CD4-positive, alpha-beta T cell (primary cell): ENCODE data around the gene NFKBIL1. TPM values are rescaled to one million over a fixed set of nuclear protein-coding genes. Genes with fewer than 3 reads are reported as not detected.

ENCODE experiments used
- ATAC-seq: fragments of 200-7000 bp; cut with Tn5 transposase; one replicate; pipeline ENCODE4 v1.10.0; 2022; ENCODE audit warnings: mild to moderate bottlenecking; ENCODE audit not compliant: poor library complexity
- CTCF ChIA-PET: fragments of 350-600 bp; sonication (Branson Sonifier 250); formaldehyde crosslinking; loops from one replicate; lab custom pipeline; 2021; ENCODE audit warnings: antibody characterized with exemption, inconsistent platforms; lab: Charles Lee
- POLR2A ChIA-PET: fragments of 350-600 bp; sonication (Branson Sonifier 250); formaldehyde crosslinking; loops from one replicate; lab custom pipeline; 2021; ENCODE audit warnings: antibody characterized with exemption, inconsistent platforms; lab: Charles Lee
- DNase-seq, 14 experiments: peaks; one replicate each; pipeline ENCODE4 v3.0.0-alpha.2; 2013 to 2020; ENCODE audit warnings: mixed read lengths in 2 of 14
- H3K27ac ChIP-seq, 2 donors: one replicate each; pipeline versions ENCODE4 v1.5.1 to v1.7.0; 2013; ENCODE audit warnings: low read length in 2 of 2, low read depth in 1 of 2, mild to moderate bottlenecking in 1 of 2
- H3K27me3 ChIP-seq, 2 experiments: 1 replicate in 1 of 2; 2 replicates in 1 of 2; pipeline versions ENCODE4 v1.6.1 to v1.7.0; 2013; ENCODE audit warnings: low read length in 2 of 2, control low read depth in 1 of 2, mild to moderate bottlenecking in 1 of 2, moderate library complexity in 1 of 2; ENCODE audit not compliant: insufficient read depth in 2 of 2, control insufficient read depth in 1 of 2
- H3K36me3 ChIP-seq: one replicate; pipeline ENCODE4 v1.6.1; 2013; ENCODE audit warnings: low read length, control low read depth; ENCODE audit not compliant: insufficient read depth
- H3K4me1 ChIP-seq: one replicate; pipeline ENCODE4 v1.6.1; 2013; ENCODE audit warnings: low read length, control low read depth; ENCODE audit not compliant: insufficient read depth
- H3K4me3 ChIP-seq: one replicate; pipeline ENCODE4 v1.5.1; 2013; ENCODE audit warnings: mild to moderate bottlenecking, low read length, moderate library complexity
- H3K9me3 ChIP-seq, 2 experiments: 1 replicate in 1 of 2; 2 replicates in 1 of 2; pipeline versions ENCODE4 v1.6.1 to v1.7.0; 2013; ENCODE audit warnings: low read length in 2 of 2, mild to moderate bottlenecking in 2 of 2, control low read depth in 1 of 2, moderate library complexity in 1 of 2; ENCODE audit not compliant: control insufficient read depth in 1 of 2, insufficient read depth in 1 of 2
- H3K27ac Mint-ChIP-seq: one replicate; pipeline ENCODE4 v1.8.0; 2020; ENCODE audit warnings: mixed read lengths
- H3K27me3 Mint-ChIP-seq: one replicate; pipeline ENCODE4 v1.8.0; 2021; ENCODE audit warnings: mixed read lengths
- H3K36me3 Mint-ChIP-seq: one replicate; pipeline ENCODE4 v1.8.0; 2021; ENCODE audit warnings: low read depth, mixed read lengths
- H3K4me1 Mint-ChIP-seq: one replicate; pipeline ENCODE4 v1.8.0; 2021; ENCODE audit warnings: low read depth, mixed read lengths
- H3K4me3 Mint-ChIP-seq: one replicate; pipeline ENCODE4 v1.8.0; 2020; ENCODE audit warnings: mild to moderate bottlenecking, mixed read lengths
- H3K9me3 Mint-ChIP-seq: one replicate; pipeline ENCODE4 v1.8.0; 2020; ENCODE audit warnings: mixed read lengths
- CTCF ChIP-seq: fragments of 200-600 bp; IDR thresholded peaks from one replicate; pipeline ENCODE4 v1.8.0; 2022; ENCODE audit warnings: antibody characterized with exemption, mild to moderate bottlenecking
- intact Hi-C, 2 experiments: fragments of 100-400 bp; cut with DNase I in 1 of 2; cut with micrococcal nuclease in 1 of 2; formaldehyde crosslinking; loops; one replicate each; pipeline versions ENCODE4 v1.15.1 to v1.9.0; 2023 to 2025; cut with DNase I, micrococcal nuclease
- total RNA-seq, 174 experiments: library from RNA in 2 of 174; stranded (reverse) in 2 of 174; gene quantifications; one replicate each; pipeline ENCODE4 v1.2.3 and lab custom pipeline; 2021 to 2026

The NFKBIL1 gene
- total RNA-seq, 2 experiments from 2014 or later: 7.6 to 9.3 TPM

GRCh38 chr6:31585491-31585890 lies 38.1 kb downstream of the NFKBIL1 start:
- peaks cover 78% of the 10 kb centered on the region for H3K4me1 ChIP-seq
- ChIA-PET CTCF (interaction anchor here (1.0 to 16.9 kb wide), 5 partner anchors 10 to 68 kb away, joined by 3 to 353 read pairs (median 9); partner anchors contain the start of gene NCR3), POLR2A (interaction anchor here (0.5 to 34.9 kb wide), 6 partner anchors 1 to 1399 kb away, joined by 3 to 1160 read pairs (median 163); partner anchors contain the start of genes ATP6V1G2, BAG6, DDX39B and LST1)
- peaks cover 9% of the 10 kb centered on the region for H3K36me3 ChIP-seq
- intact Hi-C loops: loop anchor here in 1 of 2 experiments (10.0 kb wide), 1 partner anchor 249 kb away; no protein-coding TSS in a partner anchor
- no peaks in the 10 kb centered on the region for H3K9me3 ChIP-seq
- peak; percentile 44 for TF ChIP-seq CTCF
- H3K4me3 ChIP-seq: peak overlapping the region; percentile 32
- H3K27me3 ChIP-seq: no peaks in the 10 kb centered on the region
- peak overlapping the region; percentile 75 to 95 for H3K27ac ChIP-seq
- H3K4me1 Mint-ChIP-seq: peaks cover 78% of the 10 kb centered on the region
- ATAC-seq (peak; percentile 28), DNase-seq (peak in 8 of 14 experiments; percentile 30 to 80 (median 56))
- no peaks in the 10 kb centered on the region for H3K27me3 Mint-ChIP-seq
- H3K27ac Mint-ChIP-seq: peak overlapping the region; percentile 85
- no peaks in the 10 kb centered on the region for H3K9me3 Mint-ChIP-seq
- peak overlapping the region; percentile 80 for H3K4me3 Mint-ChIP-seq
- peaks cover 25% of the 10 kb centered on the region for H3K36me3 Mint-ChIP-seq

GRCh38 chr6:31586008-31586407 lies 38.6 kb downstream of the NFKBIL1 start, which contains the start of gene LST1:
Gene LST1 (plus strand): TSS chr6:31586277. CDS start chr6:31587300, 1,023 bp downstream.
- H3K36me3 Mint-ChIP-seq: peaks cover 20% of the 10 kb centered on the region

More at GRCh38 chr6:31586008-31586407, 38.6 kb downstream of the NFKBIL1 start, which contains the start of gene LST1:
- no peaks in the 10 kb centered on the region for H3K27me3 ChIP-seq
- H3K27ac Mint-ChIP-seq: peak within 1 kb of the TSS; percentile 85
- H3K27ac ChIP-seq: peak within 1 kb of the TSS; percentile 75 to 95
- TF ChIP-seq CTCF: no peak
- intact Hi-C loops: loop anchor here in 1 of 2 experiments (10.0 kb wide), 1 partner anchor 249 kb away; no protein-coding TSS in a partner anchor
- no peaks in the 10 kb centered on the region for H3K27me3 Mint-ChIP-seq
- ChIA-PET POLR2A (interaction anchor here (1.5 to 34.9 kb wide), 5 partner anchors 0 to 67 kb away, joined by 4 to 1160 read pairs (median 220); partner anchors contain the start of genes ATP6V1G2, BAG6, DDX39B and LST1), CTCF (interaction anchor here (0.9 to 16.9 kb wide), 6 partner anchors 9 to 67 kb away, joined by 3 to 353 read pairs (median 6); partner anchors contain the start of gene NCR3)
- peaks cover 78% of the 10 kb centered on the region for H3K4me1 ChIP-seq
- ATAC-seq: no peak
- H3K4me3 Mint-ChIP-seq: peak within 1 kb of the TSS; percentile 80
- no peaks in the 10 kb centered on the region for H3K9me3 Mint-ChIP-seq
- peak in 2 of 14 experiments; percentile 40 to 47 for DNase-seq
- peaks cover 5% of the 10 kb centered on the region for H3K36me3 ChIP-seq
- H3K9me3 ChIP-seq: no peaks in the 10 kb centered on the region
- peaks cover 78% of the 10 kb centered on the region for H3K4me1 Mint-ChIP-seq
- H3K4me3 ChIP-seq: peak within 1 kb of the TSS; percentile 32
